Calu3 (cell line): ENCODE measurements around the gene BRCA2. TPM values are rescaled to one million over a fixed set of nuclear protein-coding genes. Genes with fewer than 3 reads are reported as not detected.

Experiments used
- BruUV-seq: library from RNA; stranded (reverse); fragments of 400-500 nt; replicated peaks from 2 replicates; lab custom pipeline; 2021; lab: Mats Ljungman, UMichigan
- CTCF ChIA-PET: fragments of 300-600 bp; sonication (Branson Sonifier 250); formaldehyde crosslinking; loops from one replicate; lab custom pipeline; 2022; ENCODE audit warnings: antibody characterized with exemption; lab: Charles Lee
- DNase-seq: peaks from one replicate; pipeline ENCODE4 v3.0.0; 2022
- H3K27ac Mint-ChIP-seq: one replicate; pipeline ENCODE4 v1.8.0; 2022; ENCODE audit warnings: mixed read lengths; ENCODE audit not compliant: unreplicated experiment
- H3K27me3 Mint-ChIP-seq: one replicate; pipeline ENCODE4 v1.8.0; 2022; ENCODE audit warnings: mixed read lengths; ENCODE audit not compliant: unreplicated experiment
- H3K36me3 Mint-ChIP-seq: one replicate; pipeline ENCODE4 v1.8.0; 2022; ENCODE audit warnings: mild to moderate bottlenecking, moderate library complexity, mixed read lengths; ENCODE audit not compliant: insufficient read depth, unreplicated experiment
- H3K4me1 Mint-ChIP-seq: one replicate; pipeline ENCODE4 v1.8.0; 2022; ENCODE audit warnings: mild to moderate bottlenecking, low read depth, mixed read lengths; ENCODE audit not compliant: unreplicated experiment
- H3K4me3 Mint-ChIP-seq: one replicate; pipeline ENCODE4 v1.8.0; 2022; ENCODE audit warnings: mild to moderate bottlenecking, low read depth, moderate library complexity, mixed read lengths; ENCODE audit not compliant: unreplicated experiment
- H3K9me3 Mint-ChIP-seq: one replicate; pipeline ENCODE4 v1.8.0; 2022; ENCODE audit warnings: low read depth, mixed read lengths; ENCODE audit not compliant: unreplicated experiment
- intact Hi-C: fragments of 100-400 bp; cut with micrococcal nuclease; formaldehyde crosslinking; loops from one replicate; pipeline ENCODE4 v1.10.0; 2022; ENCODE audit not compliant: unreplicated experiment
- total RNA-seq: library from RNA; stranded (reverse); gene quantifications from 2 replicates; pipeline ENCODE4 v1.2.3, GENCODE V29; 2022
- TF ChIP-seq, protein P1 (sequence below): fragments of 200-600 bp; IDR thresholded peaks from one replicate; pipeline ENCODE4 v1.8.0; 2022; ENCODE audit warnings: antibody characterized with exemption; ENCODE audit not compliant: unreplicated experiment

The BRCA2 gene
- total RNA-seq, 1 experiment from 2014 or later = 12.8 TPM

DNA sequence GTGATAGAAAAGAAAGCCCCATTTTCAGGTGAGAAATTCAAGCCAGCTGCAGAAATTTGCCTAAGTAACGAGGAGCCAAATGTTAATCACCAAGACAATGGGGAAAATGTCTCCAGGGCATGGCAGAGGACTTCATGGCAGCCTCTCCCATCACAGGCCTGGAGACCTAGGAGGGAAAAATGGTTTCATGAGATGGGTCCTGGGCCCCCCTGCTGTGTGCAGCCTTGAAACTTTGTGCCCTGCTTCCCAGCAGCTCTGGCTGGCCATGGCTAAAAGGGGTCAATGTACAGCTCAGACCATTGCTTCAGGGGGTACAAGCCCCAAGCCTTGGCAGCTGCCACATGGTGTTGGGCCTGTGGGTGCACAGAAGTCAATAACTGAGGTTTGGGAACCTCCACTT is 102.7 kb downstream of the BRCA2 start:
- no peaks in the 10 kb centered on the region for H3K27me3 Mint-ChIP-seq
- H3K27ac Mint-ChIP-seq = no peak overlapping the region
- BruUV-seq = no TSS peak
- no peak for DNase-seq
- H3K4me3 Mint-ChIP-seq = no peak overlapping the region
- no peaks in the 10 kb centered on the region for H3K36me3 Mint-ChIP-seq
- intact Hi-C loops = no loop called here
- no peaks in the 10 kb centered on the region for H3K4me1 Mint-ChIP-seq
- TF ChIP-seq, protein P1, sequence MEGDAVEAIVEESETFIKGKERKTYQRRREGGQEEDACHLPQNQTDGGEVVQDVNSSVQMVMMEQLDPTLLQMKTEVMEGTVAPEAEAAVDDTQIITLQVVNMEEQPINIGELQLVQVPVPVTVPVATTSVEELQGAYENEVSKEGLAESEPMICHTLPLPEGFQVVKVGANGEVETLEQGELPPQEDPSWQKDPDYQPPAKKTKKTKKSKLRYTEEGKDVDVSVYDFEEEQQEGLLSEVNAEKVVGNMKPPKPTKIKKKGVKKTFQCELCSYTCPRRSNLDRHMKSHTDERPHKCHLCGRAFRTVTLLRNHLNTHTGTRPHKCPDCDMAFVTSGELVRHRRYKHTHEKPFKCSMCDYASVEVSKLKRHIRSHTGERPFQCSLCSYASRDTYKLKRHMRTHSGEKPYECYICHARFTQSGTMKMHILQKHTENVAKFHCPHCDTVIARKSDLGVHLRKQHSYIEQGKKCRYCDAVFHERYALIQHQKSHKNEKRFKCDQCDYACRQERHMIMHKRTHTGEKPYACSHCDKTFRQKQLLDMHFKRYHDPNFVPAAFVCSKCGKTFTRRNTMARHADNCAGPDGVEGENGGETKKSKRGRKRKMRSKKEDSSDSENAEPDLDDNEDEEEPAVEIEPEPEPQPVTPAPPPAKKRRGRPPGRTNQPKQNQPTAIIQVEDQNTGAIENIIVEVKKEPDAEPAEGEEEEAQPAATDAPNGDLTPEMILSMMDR = no peak
- CTCF ChIA-PET = no interaction called here
- no peaks in the 10 kb centered on the region for H3K9me3 Mint-ChIP-seq

DNA sequence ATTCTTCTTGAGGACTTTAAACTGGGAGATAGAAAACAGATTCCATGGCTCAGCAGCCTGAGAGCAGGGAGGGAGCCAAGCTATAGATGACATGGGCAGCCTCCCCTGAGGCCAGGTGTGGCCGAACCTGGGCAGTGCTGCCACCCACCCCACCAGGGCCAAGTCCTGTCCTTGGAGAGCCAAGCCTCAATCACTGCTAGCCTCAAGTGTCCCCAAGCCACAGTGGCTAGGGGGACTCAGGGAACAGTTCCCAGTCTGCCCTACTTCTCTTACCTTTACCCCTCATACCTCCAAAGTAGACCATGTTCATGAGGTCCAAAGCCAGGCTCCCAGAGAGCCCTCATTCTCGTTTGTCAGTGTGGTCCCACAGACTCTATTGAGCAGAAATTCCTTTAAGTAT is 104.6 kb downstream of the BRCA2 start:
- Mint-ChIP-seq H3K4me3 (no peak overlapping the region), H3K27ac (no peak overlapping the region), H3K27me3 (no peaks in the 10 kb centered on the region), H3K9me3 (no peaks in the 10 kb centered on the region), H3K36me3 (no peaks in the 10 kb centered on the region), H3K4me1 (no peaks in the 10 kb centered on the region)
- no peak for DNase-seq
- TF ChIP-seq, protein P1 = no peak
- no TSS peak for BruUV-seq
- CTCF ChIA-PET = no interaction called here
- intact Hi-C loops = no loop called here

DNA sequence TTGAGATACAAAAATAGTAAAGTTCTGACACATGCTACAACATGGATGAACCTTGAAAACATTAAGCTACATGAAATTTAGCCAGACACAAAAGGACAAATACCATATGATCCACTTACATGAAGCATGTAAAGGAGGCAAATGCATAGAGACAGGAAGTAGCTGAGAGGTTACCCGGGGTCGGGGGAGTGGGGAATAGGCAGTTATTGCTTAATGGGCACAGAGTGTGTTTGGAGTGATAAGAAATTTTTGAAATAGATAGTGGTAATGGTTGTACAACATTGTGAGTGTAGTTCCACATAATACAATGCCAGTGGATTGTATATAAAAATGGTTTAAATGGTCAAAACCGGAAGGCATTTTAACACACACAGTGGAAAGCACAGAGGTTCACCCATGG is 108.3 kb downstream of the BRCA2 start:
- no peaks in the 10 kb centered on the region for H3K27me3 Mint-ChIP-seq
- no peak overlapping the region for H3K4me3 Mint-ChIP-seq
- BruUV-seq = no TSS peak
- peaks cover 17% of the 10 kb centered on the region for H3K4me1 Mint-ChIP-seq
- H3K9me3 Mint-ChIP-seq = no peaks in the 10 kb centered on the region
- no peak overlapping the region for H3K27ac Mint-ChIP-seq
- TF ChIP-seq, protein P1 = no peak
- peaks cover 15% of the 10 kb centered on the region for H3K36me3 Mint-ChIP-seq
- CTCF ChIA-PET = no interaction called here
- intact Hi-C loops = no loop called here
- DNase-seq = no peak

- Mint-ChIP-seq H3K27me3 (no peaks in the 10 kb centered on the region), H3K27ac (no peak overlapping the region), H3K4me1 (peaks cover 20% of the 10 kb centered on the region), H3K36me3 (peaks cover 20% of the 10 kb centered on the region), H3K4me3 (no peak overlapping the region), H3K9me3 (no peaks in the 10 kb centered on the region)
- CTCF ChIA-PET = no interaction called here
- intact Hi-C loops = no loop called here
- DNase-seq = no peak
- TF ChIP-seq, protein P1 = no peak
- no TSS peak for BruUV-seq
Observed at GRCh38 chr13:32425158-32425557, 109.8 kb downstream of the BRCA2 start.
